DMS 273 treated with DMSO at 0.1 percent for 48 hours (cell line): ENCODE data around the gene NPDC1.

Experiments used
- DNase-seq: peaks from one replicate; lab custom pipeline; 2025; lab: John Stamatoyannopoulos, UW

The NPDC1 gene

DNA sequence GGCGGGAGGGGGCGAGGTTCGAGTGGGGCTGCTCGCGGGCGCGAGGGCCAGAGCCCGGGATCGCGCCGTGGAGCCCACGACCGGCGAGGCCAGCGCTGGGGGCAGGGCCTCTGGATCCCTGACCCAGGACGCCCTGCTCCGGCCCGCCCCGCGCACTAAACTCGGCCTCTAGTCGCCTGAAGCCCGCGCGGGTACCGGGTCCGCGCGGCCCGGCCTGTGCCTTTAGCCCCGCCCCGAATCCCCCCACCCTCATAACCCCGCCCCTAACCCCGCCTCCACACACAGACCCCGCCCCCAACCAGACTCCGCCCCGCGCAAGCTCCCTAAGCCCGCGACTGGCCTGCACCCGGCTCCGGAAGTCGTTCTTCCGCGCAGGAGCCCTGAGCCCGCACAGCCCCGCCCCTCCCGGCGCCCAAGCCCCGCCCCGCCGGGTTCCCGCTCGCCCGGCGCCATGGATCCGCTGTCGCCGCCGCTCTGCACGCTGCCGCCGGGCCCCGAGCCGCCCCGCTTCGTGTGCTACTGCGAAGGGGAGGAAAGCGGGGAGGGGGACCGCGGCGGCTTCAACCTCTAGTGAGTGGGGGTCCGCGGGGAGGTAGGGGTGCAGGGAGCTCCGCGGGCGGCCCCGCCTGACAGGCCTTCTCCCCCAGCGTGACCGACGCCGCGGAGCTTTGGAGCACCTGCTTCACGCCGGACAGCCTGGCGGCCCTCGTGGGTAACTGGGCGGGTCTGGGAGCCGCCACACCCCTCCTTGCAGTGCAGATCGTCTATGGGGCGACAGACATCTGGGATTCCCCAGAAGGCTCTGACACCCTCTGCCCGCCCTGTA is 53.8 kb downstream of the NPDC1 start, which contains the start of gene PAXX:
Gene PAXX, plus strand, starts transcription at position 430 of the 826 bp plus-strand sequence. Its CDS starts 22 bp downstream, at position 452.
- no peak for DNase-seq

DNA sequence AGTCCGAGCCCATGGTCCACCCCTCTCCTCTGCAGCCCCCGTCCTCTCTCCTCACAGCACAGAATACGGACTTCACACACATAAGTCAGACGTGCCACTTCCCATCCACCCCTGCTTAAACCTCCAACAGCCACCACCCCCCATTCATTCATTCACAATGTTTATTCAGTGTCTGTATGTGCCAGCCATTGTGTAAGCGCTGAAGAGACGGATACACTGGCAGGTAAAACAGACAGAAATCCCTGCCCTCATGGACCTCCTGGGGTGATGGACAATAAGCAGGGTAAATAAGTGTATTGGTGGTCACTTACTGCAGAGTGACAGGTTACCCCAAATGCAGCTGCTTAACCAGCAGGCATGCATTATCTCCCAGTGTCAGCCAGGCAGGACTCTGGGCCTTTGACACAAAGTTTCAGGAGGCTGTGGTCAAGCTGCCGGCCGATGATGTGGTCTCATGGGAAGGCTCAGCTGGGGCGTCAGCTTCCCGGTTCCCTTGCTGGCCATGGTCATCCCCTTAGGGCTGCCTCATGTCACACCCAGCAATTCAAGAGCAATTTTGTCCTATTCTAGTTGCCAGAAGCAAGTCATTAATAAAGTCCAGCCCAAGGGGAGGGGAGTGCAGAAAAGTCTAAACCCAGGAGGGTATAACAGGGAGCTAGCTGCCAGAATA is 55.6 kb downstream of the NPDC1 start:
- DNase-seq: no peak
